Panc1 (cell line): ENCODE results near the gene VAPA. TPM values are rescaled to one million over a fixed set of nuclear protein-coding genes. Genes with fewer than 3 reads are reported as not detected.

Experiments used
- ATAC-seq: fragments of 200-7000 bp; cut with Tn5 transposase; 2 replicates; pipeline ENCODE4 v1.9.1; 2020; ENCODE audit warnings: mild to moderate bottlenecking, moderate library complexity
- BruUV-seq: library from RNA; stranded (reverse); fragments of 400-500 nt; replicated peaks from 2 replicates; lab custom pipeline; 2021; lab: Mats Ljungman, UMichigan
- CTCF ChIA-PET: fragments of 300-600 bp; sonication (Branson Sonifier 250); formaldehyde crosslinking; loops from one replicate; lab custom pipeline; 2022; ENCODE audit warnings: antibody characterized with exemption; lab: Charles Lee
- POLR2A ChIA-PET: fragments of 300-600 bp; sonication (Branson Sonifier 250); formaldehyde crosslinking; loops from one replicate; lab custom pipeline; 2022; ENCODE audit warnings: antibody characterized with exemption; lab: Charles Lee
- DNase-seq: peaks from one replicate; pipeline ENCODE4 v3.0.0-alpha.2; 2010; ENCODE audit warnings: low read depth, low spot score
- H3K27ac ChIP-seq: 2 replicates; pipeline ENCODE4 v1.5.1; 2011; ENCODE audit warnings: mild to moderate bottlenecking, low read length, inconsistent platforms
- H3K27me3 ChIP-seq: fragments of 200-500 bp; sonication (Bioruptor generic); 2 replicates; pipeline ENCODE4 v1.6.0; 2014; ENCODE audit warnings: low read length, inconsistent platforms; ENCODE audit not compliant: control insufficient read depth, insufficient read depth
- H3K36me3 ChIP-seq: fragments of 200-500 bp; sonication (Bioruptor generic); 2 replicates; pipeline ENCODE4 v1.5.1; 2014; ENCODE audit warnings: inconsistent platforms, mild to moderate bottlenecking, low read length, moderate library complexity; ENCODE audit not compliant: control insufficient read depth, insufficient read depth
- H3K4me1 ChIP-seq: 2 replicates; pipeline ENCODE4 v1.5.1; 2011; ENCODE audit warnings: inconsistent platforms, mild to moderate bottlenecking, low read length, moderate library complexity; ENCODE audit not compliant: control insufficient read depth, insufficient read depth
- H3K4me3 ChIP-seq, 2 experiments: 2 replicates each; pipeline ENCODE4 v1.5.1; 2011 to 2012; ENCODE audit warnings: low read depth in 2 of 2, low read length in 2 of 2, mild to moderate bottlenecking in 2 of 2, inconsistent platforms in 1 of 2, moderate library complexity in 1 of 2
- H3K9me3 ChIP-seq: fragments of 200-500 bp; sonication (Bioruptor generic); 2 replicates; pipeline ENCODE4 v1.5.1; 2014; ENCODE audit warnings: low read depth, mild to moderate bottlenecking, inconsistent platforms, low read length, moderate library complexity; ENCODE audit not compliant: control insufficient read depth, insufficient read depth
- CTCF ChIP-seq: fragments of 450-650 bp; IDR thresholded peaks from 2 replicates; pipeline ENCODE4 v1.5.1; 2017; ENCODE audit warnings: mild to moderate bottlenecking
- POLR2AphosphoS5 ChIP-seq: IDR thresholded peaks from 2 replicates; pipeline ENCODE4 v1.6.1; 2012; ENCODE audit warnings: mild to moderate bottlenecking, low read depth, low read length, moderate library complexity
- REST ChIP-seq, 2 experiments: IDR thresholded peaks; 2 replicates each; pipeline ENCODE4 v1.6.1; 2011 to 2012; ENCODE audit warnings: low read depth in 2 of 2, control low read depth in 1 of 2, low read length in 1 of 2, mild to moderate bottlenecking in 1 of 2, moderate library complexity in 1 of 2; ENCODE audit not compliant: insufficient read depth in 1 of 2
- SIN3A ChIP-seq: IDR thresholded peaks from 2 replicates; pipeline ENCODE4 v1.6.1; 2012; ENCODE audit warnings: low read depth, mild to moderate bottlenecking, low read length, moderate library complexity, borderline replicate concordance; ENCODE audit not compliant: insufficient read depth
- TCF7L2 ChIP-seq: IDR thresholded peaks from 2 replicates; pipeline ENCODE4 v1.6.1; 2011; ENCODE audit warnings: mild to moderate bottlenecking, low read depth, low read length, inconsistent platforms
- in situ Hi-C: cut with HindIII; loops from 2 replicates; pipeline ENCODE4 v1.10.0; 2016; ENCODE audit warnings: low sequenced_read_pairs, low pct_unique_long_range_greater_than_20kb
- intact Hi-C: fragments of 100-400 bp; cut with micrococcal nuclease; formaldehyde crosslinking; loops from one replicate; pipeline ENCODE4 v1.10.0; 2022; ENCODE audit not compliant: unreplicated experiment
- total RNA-seq: library from RNA; stranded (reverse); gene quantifications from one replicate; pipeline ENCODE4 v1.2.1, GENCODE V29; 2021; ENCODE audit not compliant: unreplicated experiment

Gene VAPA
- total RNA-seq, 1 experiment from 2014 or later = 228 TPM

- in situ Hi-C loops = no loop called here
- Histone ChIP-seq H3K4me1 (no peaks in the 10 kb centered on the region; the same call in 1 of the 2 replicates), H3K4me3 (no peak overlapping the region), H3K9me3 (no peaks in the 10 kb centered on the region), H3K27me3 (no peaks in the 10 kb centered on the region), H3K27ac (no peak overlapping the region), H3K36me3 (no peaks in the 10 kb centered on the region; the same call in 1 of the 2 replicates)
- ChIA-PET CTCF (no interaction called here), POLR2A (no interaction called here)
- TF ChIP-seq SIN3A (no peak), CTCF (no peak), TCF7L2 (no peak), POLR2AphosphoS5 (no peak), REST (IDR thresholded peaks at IDR 0.05; ENCODE audit: insufficient read depth in 1 of 2, low read depth in 2 of 2, low read length in 1 of 2) (no peak)
- no TSS peak for BruUV-seq
- DNase-seq (no peak), ATAC-seq (peak; percentile 54; the same call in 1 of the 2 replicates)
- intact Hi-C loops = no loop called here
Measured at GRCh38 chr18:9961041-9961440, 47.2 kb downstream of the VAPA start.

GRCh38 chr18:9965711-9966624, 52.2 kb downstream of the VAPA start:
- H3K27me3 ChIP-seq = no peaks in the 10 kb centered on the region
- ATAC-seq (no peak), DNase-seq (no peak)
- H3K4me3 ChIP-seq = no peak overlapping the region
- POLR2A ChIA-PET = no interaction called here
- intact Hi-C loops (no loop called here), in situ Hi-C loops (no loop called here)
- H3K4me1 ChIP-seq = no peaks in the 10 kb centered on the region; the same call in 1 of the 2 replicates
- no peaks in the 10 kb centered on the region for H3K9me3 ChIP-seq
- BruUV-seq = no TSS peak
- no peak for TF ChIP-seq TCF7L2
- TF ChIP-seq POLR2AphosphoS5 = no peak
- TF ChIP-seq CTCF = no peak
- TF ChIP-seq REST (IDR thresholded peaks at IDR 0.05; ENCODE audit: insufficient read depth in 1 of 2, low read depth in 2 of 2, low read length in 1 of 2) = no peak
- no peak for TF ChIP-seq SIN3A
- CTCF ChIA-PET = interaction anchor here (0.6 kb wide), 1 partner anchor 347 kb away, joined by 3 read pairs; no protein-coding TSS in a partner anchor
- no peak overlapping the region for H3K27ac ChIP-seq
- H3K36me3 ChIP-seq = no peaks in the 10 kb centered on the region
